ENCODE measurements around the gene CAPN15. TPM values are rescaled to one million over a fixed set of nuclear protein-coding genes. Genes with fewer than 3 reads are reported as not detected.

Gene CAPN15
- total RNA-seq, 2 experiments from 2014 or later = 76.4 to 81.2 TPM

- ChIA-PET POLR2A (interaction anchor here (0.9 to 1.6 kb wide), 3 partner anchors 15 to 174 kb away, joined by 3 to 5 read pairs (median 3); partner anchors contain the start of gene METTL26), CTCF (no interaction called here)
- H3K9me3 Mint-ChIP-seq = no peaks in the 10 kb centered on the region
- peaks cover 19% of the 10 kb centered on the region for H3K4me1 Mint-ChIP-seq (ENCODE audit: low read depth)
- no peaks in the 10 kb centered on the region for H3K36me3 Mint-ChIP-seq (ENCODE audit: low read depth)
- no peak overlapping the region for H3K4me3 Mint-ChIP-seq
- DNase-seq (no peak), ATAC-seq (no peak)
- no peak for TF ChIP-seq CTCF (IDR thresholded peaks at IDR 0.05)
- H3K27ac Mint-ChIP-seq = no peak overlapping the region
- no peaks in the 10 kb centered on the region for H3K27me3 Mint-ChIP-seq
- intact Hi-C loops (cut with micrococcal nuclease) = no loop called here
These were observed 46.7 kb downstream of the CAPN15 start for GRCh38 chr16:574021-574760.

GRCh38 chr16:575354-576196 is 48.1 kb downstream of the CAPN15 start:
- POLR2A ChIA-PET = interaction anchor here (0.6 to 1.0 kb wide), 3 partner anchors 12 to 48 kb away, joined by 3 read pairs; no protein-coding TSS in a partner anchor
- H3K4me3 Mint-ChIP-seq = no peak overlapping the region
- DNase-seq (no peak), ATAC-seq (no peak)
- TF ChIP-seq CTCF (IDR thresholded peaks at IDR 0.05) = no peak
- no peaks in the 10 kb centered on the region for H3K36me3 Mint-ChIP-seq (ENCODE audit: low read depth)
- no peaks in the 10 kb centered on the region for H3K27me3 Mint-ChIP-seq
- H3K27ac Mint-ChIP-seq = no peak overlapping the region
- no peaks in the 10 kb centered on the region for H3K9me3 Mint-ChIP-seq
- CTCF ChIA-PET = no interaction called here
- intact Hi-C loops (cut with micrococcal nuclease) = no loop called here
- peaks cover 16% of the 10 kb centered on the region for H3K4me1 Mint-ChIP-seq (ENCODE audit: low read depth)

- Mint-ChIP-seq H3K36me3 (ENCODE audit: low read depth) (no peaks in the 10 kb centered on the region), H3K27me3 (no peaks in the 10 kb centered on the region), H3K4me1 (ENCODE audit: low read depth) (peaks cover 9% of the 10 kb centered on the region), H3K27ac (no peak overlapping the region), H3K9me3 (no peaks in the 10 kb centered on the region), H3K4me3 (no peak overlapping the region)
- intact Hi-C loops (cut with micrococcal nuclease) = no loop called here
- DNase-seq = no peak
- TF ChIP-seq CTCF (IDR thresholded peaks at IDR 0.05) = no peak
- ATAC-seq = no peak
- ChIA-PET CTCF (interaction anchor here (1.3 kb wide), 1 partner anchor 12 kb away, joined by 5 read pairs; no protein-coding TSS in a partner anchor), POLR2A (interaction anchor here (1.0 to 1.1 kb wide), 2 partner anchors 9 to 12 kb away, joined by 3 to 5 read pairs; partner anchors contain the start of gene NHLRC4)
These were observed 48.8 kb downstream of the CAPN15 start for GRCh38 chr16:576197-576822.

GRCh38 chr16:576823-577201 is 49.3 kb downstream of the CAPN15 start:
- DNase-seq (no peak), ATAC-seq (no peak)
- Mint-ChIP-seq H3K27me3 (no peaks in the 10 kb centered on the region), H3K4me3 (no peak overlapping the region), H3K36me3 (ENCODE audit: low read depth) (no peaks in the 10 kb centered on the region), H3K27ac (no peak overlapping the region), H3K9me3 (no peaks in the 10 kb centered on the region), H3K4me1 (ENCODE audit: low read depth) (peaks cover 4% of the 10 kb centered on the region)
- ChIA-PET POLR2A (interaction anchor here (0.7 to 1.1 kb wide), 2 partner anchors 10 to 369 kb away, joined by 3 to 5 read pairs; partner anchors contain the start of gene NHLRC4), CTCF (interaction anchor here (1.3 kb wide), 1 partner anchor 12 kb away, joined by 5 read pairs; no protein-coding TSS in a partner anchor)
- intact Hi-C loops (cut with micrococcal nuclease) = no loop called here
- no peak for TF ChIP-seq CTCF (IDR thresholded peaks at IDR 0.05)
